ENCODE results near the gene ERCC3.
"Not testable (repeated sequence)": the region's sequence is repeated elsewhere in the genome, so short reads cannot be mapped to it uniquely, and the experiment has no call there.

Gene ERCC3

DNA sequence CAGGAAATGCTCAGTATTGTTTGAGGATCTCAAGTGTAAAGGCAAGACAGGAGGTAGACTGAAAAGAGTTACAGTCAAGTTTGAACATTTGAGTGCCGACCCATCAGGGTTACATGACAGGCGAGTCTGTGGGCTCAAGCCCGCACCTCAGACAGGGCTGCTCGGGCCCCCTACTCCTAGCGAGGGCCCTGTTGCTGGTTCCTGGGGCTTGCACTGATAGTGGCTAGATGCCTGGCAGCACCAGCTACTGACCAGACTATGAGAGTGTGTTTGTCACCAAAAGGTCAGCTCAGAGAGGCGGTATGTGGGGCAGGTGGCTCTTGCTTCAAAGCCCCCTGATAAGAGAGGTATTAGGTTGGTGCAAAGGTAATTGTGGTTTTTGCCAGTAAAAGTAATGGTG, 38.2 kb downstream of the ERCC3 start:
- in situ Hi-C loops (cut with MboI; ENCODE audit: low sequenced_read_pairs, unreplicated experiment) = no loop called here
- DNase-seq (ENCODE audit: low spot score) = no peak
- TF ChIP-seq CTCF (IDR thresholded peaks at IDR 0.05; ENCODE audit: borderline replicate concordance, control extremely low read depth, extremely low read depth, insufficient read depth, missing control alignments) = no peak

DNA sequence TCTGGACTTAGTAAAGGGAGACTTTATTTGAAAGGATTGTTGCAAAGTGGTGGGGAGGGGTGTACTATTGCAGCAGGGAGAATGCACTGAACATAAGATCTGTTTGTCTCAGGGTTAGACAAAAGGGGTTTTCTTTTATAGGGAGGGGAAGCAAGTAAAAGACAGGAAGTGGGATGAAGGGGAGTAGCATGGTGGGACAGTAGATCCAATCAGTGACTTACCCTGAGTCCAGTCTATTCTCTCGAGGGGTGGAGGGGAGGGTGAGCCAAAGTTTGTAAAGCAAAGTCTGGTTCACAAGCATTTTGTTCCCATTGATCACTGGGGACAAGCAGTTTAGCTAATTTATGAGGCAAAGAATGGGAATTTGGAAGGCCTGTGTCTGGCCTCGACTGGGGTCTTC, 38.8 kb downstream of the ERCC3 start:
- DNase-seq (ENCODE audit: low spot score) = no peak
- in situ Hi-C loops (cut with MboI; ENCODE audit: low sequenced_read_pairs, unreplicated experiment) = no loop called here
- TF ChIP-seq CTCF (IDR thresholded peaks at IDR 0.05; ENCODE audit: borderline replicate concordance, control extremely low read depth, extremely low read depth, insufficient read depth, missing control alignments) = no peak

GRCh38 chr2:127254386-127254981, 39.5 kb downstream of the ERCC3 start:
- in situ Hi-C loops (cut with MboI; ENCODE audit: low sequenced_read_pairs, unreplicated experiment) = no loop called here
- DNase-seq (ENCODE audit: low spot score) = no peak
- TF ChIP-seq CTCF (IDR thresholded peaks at IDR 0.05; ENCODE audit: borderline replicate concordance, control extremely low read depth, extremely low read depth, insufficient read depth, missing control alignments) = no peak

DNA sequence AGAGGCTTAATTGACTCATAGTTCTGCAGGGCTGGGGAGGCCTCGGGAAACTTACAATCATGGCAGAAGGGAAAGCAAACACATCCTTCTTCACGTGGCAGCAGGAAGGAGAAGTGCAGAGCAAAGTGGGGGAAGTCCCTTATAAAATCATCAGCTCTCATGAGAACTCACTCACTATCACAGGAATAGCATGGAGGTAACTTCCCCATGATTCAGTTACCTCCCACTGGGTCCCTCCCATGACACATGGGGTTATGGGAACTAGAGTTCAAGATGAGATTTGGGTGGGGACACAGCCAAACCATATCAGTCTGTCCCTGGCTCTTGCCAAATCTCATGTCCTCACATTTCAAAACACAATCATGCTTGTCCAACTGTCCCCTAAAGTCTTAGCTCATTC, 52.8 kb downstream of the ERCC3 start:
- DNase-seq (ENCODE audit: low spot score); in situ Hi-C loops (cut with MboI; ENCODE audit: low sequenced_read_pairs, unreplicated experiment): not testable (repeated sequence)

DNA sequence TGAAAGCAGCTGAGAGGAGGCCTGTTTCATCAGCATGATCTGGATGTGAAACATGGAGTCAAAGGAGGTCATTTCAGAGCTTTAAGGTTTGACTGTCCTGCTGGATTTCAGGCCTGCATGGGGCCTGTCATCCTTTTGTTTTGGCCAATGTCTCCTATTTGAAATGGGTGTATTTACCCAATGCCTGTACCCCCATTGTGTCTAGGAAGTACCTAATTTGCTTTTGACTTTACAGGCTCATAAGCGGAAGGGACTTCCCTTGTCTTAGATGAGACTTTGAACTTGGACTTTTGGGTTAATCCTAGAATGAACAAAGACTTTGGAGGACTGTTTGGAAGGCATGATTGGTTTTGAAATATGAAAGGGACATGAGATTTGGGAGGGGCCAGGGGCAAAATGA, 54.5 kb downstream of the ERCC3 start:
- TF ChIP-seq CTCF (IDR thresholded peaks at IDR 0.05; ENCODE audit: borderline replicate concordance, control extremely low read depth, extremely low read depth, insufficient read depth, missing control alignments) = no peak
- DNase-seq (ENCODE audit: low spot score) = no peak
- in situ Hi-C loops (cut with MboI; ENCODE audit: low sequenced_read_pairs, unreplicated experiment) = no loop called here

GRCh38 chr2:127237768-127238167, 56.2 kb downstream of the ERCC3 start:
- DNase-seq (ENCODE audit: low spot score); in situ Hi-C loops (cut with MboI; ENCODE audit: low sequenced_read_pairs, unreplicated experiment): not testable (repeated sequence)

GRCh38 chr2:127235082-127235702, 58.8 kb downstream of the ERCC3 start:
- no peak for TF ChIP-seq CTCF (IDR thresholded peaks at IDR 0.05; ENCODE audit: borderline replicate concordance, control extremely low read depth, extremely low read depth, insufficient read depth, missing control alignments)
- DNase-seq (ENCODE audit: low spot score) = no peak
- in situ Hi-C loops (cut with MboI; ENCODE audit: low sequenced_read_pairs, unreplicated experiment) = no loop called here

DNA sequence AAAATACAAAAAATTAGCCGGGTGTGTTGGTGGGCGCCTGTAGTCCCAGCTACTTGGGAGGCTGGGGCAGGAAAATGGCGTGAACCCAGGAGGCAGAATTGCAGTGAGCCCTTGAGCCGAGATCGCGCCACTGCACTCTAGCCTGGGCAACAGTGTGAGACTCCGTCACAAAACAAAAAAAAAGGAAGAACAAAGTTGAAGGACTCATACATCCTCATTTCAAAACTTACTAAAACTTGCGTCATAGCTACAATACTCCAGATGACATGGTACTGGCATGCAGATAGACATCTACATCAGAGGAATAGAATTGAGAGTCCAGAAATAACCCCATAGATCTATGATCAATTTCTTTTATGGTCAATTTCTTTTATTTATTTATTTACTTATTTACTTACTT, 60.2 kb downstream of the ERCC3 start:
- TF ChIP-seq CTCF (IDR thresholded peaks at IDR 0.05; ENCODE audit: borderline replicate concordance, control extremely low read depth, extremely low read depth, insufficient read depth, missing control alignments) = no peak
- no peak for DNase-seq (ENCODE audit: low spot score)
- in situ Hi-C loops (cut with MboI; ENCODE audit: low sequenced_read_pairs, unreplicated experiment) = no loop called here

Data from GM13976 (cell line).